Measurements from ENCODE around the gene NCOA7.

GRCh38 chr6:125948455-125948854 lies 157.7 kb downstream of the NCOA7 start:
- TF ChIP-seq CTCF (IDR thresholded peaks at IDR 0.05) (no peak), ZFX (IDR thresholded peaks at IDR 0.05; ENCODE audit: borderline replicate concordance) (no peak)

Data from 22Rv1 (cell line).